HepG2 (cell line): ENCODE results near the gene FAM167B. TPM values are rescaled to one million over a fixed set of nuclear protein-coding genes. Genes with fewer than 3 reads are reported as not detected.

ENCODE experiments used
- ARHGAP35 ChIP-seq: sonication (generic); formaldehyde crosslinking; IDR thresholded peaks from 2 replicates; pipeline ENCODE4 v1.9.0; 2022; ENCODE audit warnings: mild to moderate bottlenecking, inconsistent platforms, moderate library complexity, missing genetic modification reagents, borderline replicate concordance
- BCL6 ChIP-seq: IDR thresholded peaks from 2 replicates; pipeline ENCODE4 v1.6.1; 2016; ENCODE audit warnings: missing genetic modification reagents, missing compliant biosample characterization
- CEBPB ChIP-seq: IDR thresholded peaks from 2 replicates; pipeline ENCODE4 v1.6.1; 2011; ENCODE audit warnings: low read depth, low read length, improper control_type of control experiment, borderline replicate concordance
- CHD4 ChIP-seq: fragments of 200-600 bp; sonication (generic); IDR thresholded peaks from 2 replicates; pipeline ENCODE4 v1.7.0; 2017; ENCODE audit warnings: mild to moderate bottlenecking, low read length, borderline replicate concordance
- ETV5 ChIP-seq: IDR thresholded peaks from 2 replicates; pipeline ENCODE4 v1.6.1; 2018; ENCODE audit warnings: missing biosample characterization, missing genetic modification reagents, inconsistent platforms, borderline replicate concordance
- FOXK2 ChIP-seq: fragments of 450-650 bp; IDR thresholded peaks from 2 replicates; pipeline ENCODE4 v1.6.1; 2016
- FOXP1 ChIP-seq, 2 experiments: fragments of 450-650 bp in 1 of 2; IDR thresholded peaks; 2 replicates each; pipeline ENCODE4 v1.6.1; 2017 to 2018; ENCODE audit warnings: antibody characterized with exemption in 1 of 2
- HMG20A ChIP-seq: IDR thresholded peaks from 2 replicates; pipeline ENCODE4 v1.6.1; 2016; ENCODE audit warnings: borderline replicate concordance
- HNRNPL ChIP-seq: fragments of 200-400 bp; formaldehyde crosslinking; IDR thresholded peaks from 2 replicates; pipeline ENCODE4 v1.6.1; 2017; ENCODE audit warnings: mild to moderate bottlenecking, low read depth, low read length
- KAT8 ChIP-seq: IDR thresholded peaks from 2 replicates; pipeline ENCODE4 v1.6.1; 2016; ENCODE audit warnings: missing genetic modification reagents, missing compliant biosample characterization
- LRRFIP1 ChIP-seq: sonication (generic); formaldehyde crosslinking; conservative IDR thresholded peaks from 2 replicates; pipeline ENCODE4 v1.4.0; 2020; ENCODE audit warnings: missing genetic modification reagents
- MEF2D ChIP-seq: sonication (generic); formaldehyde crosslinking; IDR thresholded peaks from 2 replicates; pipeline ENCODE4 v1.5.1; 2020; ENCODE audit warnings: mild to moderate bottlenecking, missing genetic modification reagents
- MEIS1 ChIP-seq: sonication (generic); formaldehyde crosslinking; IDR thresholded peaks from 2 replicates; pipeline ENCODE4 v1.9.0; 2021; ENCODE audit warnings: mild to moderate bottlenecking, missing genetic modification reagents, moderate library complexity, borderline replicate concordance
- NCOA1 ChIP-seq: sonication (generic); formaldehyde crosslinking; IDR thresholded peaks from 2 replicates; pipeline ENCODE4 v1.9.0; 2021; ENCODE audit warnings: missing genetic modification reagents
- NFATC3 ChIP-seq: sonication (generic); formaldehyde crosslinking; IDR thresholded peaks from 2 replicates; pipeline ENCODE4 v1.5.1; 2020; ENCODE audit warnings: mild to moderate bottlenecking, missing genetic modification reagents
- PAXIP1 ChIP-seq: sonication (generic); formaldehyde crosslinking; conservative IDR thresholded peaks from 2 replicates; pipeline ENCODE4 v1.4.0; 2020; ENCODE audit warnings: mild to moderate bottlenecking, missing genetic modification reagents, moderate library complexity
- RAD21 ChIP-seq: fragments of 450-650 bp; formaldehyde crosslinking; IDR thresholded peaks from 2 replicates; pipeline ENCODE4 v1.5.0; 2020; ENCODE audit warnings: mild to moderate bottlenecking
- SOX13 ChIP-seq, 3 experiments: fragments of 450-650 bp in 1 of 3; sonication (generic) in 1 of 3; formaldehyde crosslinking in 1 of 3; IDR thresholded peaks in 2 of 3; conservative IDR thresholded peaks in 1 of 3; 2 replicates each; pipeline versions ENCODE4 v1.5.0 to v1.6.1; 2016 to 2020; ENCODE audit warnings: antibody characterized with exemption in 1 of 3, mild to moderate bottlenecking in 1 of 3, missing compliant biosample characterization in 1 of 3, missing genetic modification reagents in 1 of 3, moderate library complexity in 1 of 3
- YY1 ChIP-seq: IDR thresholded peaks from 2 replicates; pipeline ENCODE4 v1.6.1; 2011; ENCODE audit warnings: low read length, low read depth, moderate library complexity, mild to moderate bottlenecking; ENCODE audit not compliant: insufficient read depth, insufficient replicate concordance
- ZNF263 ChIP-seq: sonication (generic); formaldehyde crosslinking; IDR thresholded peaks from 2 replicates; pipeline ENCODE4 v1.4.0; 2020; ENCODE audit warnings: missing genetic modification reagents
- ZNF296 ChIP-seq: sonication (generic); formaldehyde crosslinking; conservative IDR thresholded peaks from 2 replicates; pipeline ENCODE4 v1.5.0; 2020; ENCODE audit warnings: mild to moderate bottlenecking, missing genetic modification reagents
- polyA plus RNA-seq, 8 experiments: library from polyadenylated mRNA; depleted of rRNA in 3 of 8; stranded (reverse) in 7 of 8; unstranded in 1 of 8; fragments of >200 nt; fragmentation: Illumina TruSeq in 4 of 8; extraction: Trizol in 4 of 8; gene quantifications; 2 replicates each; pipeline versions ENCODE4 v1.2.1 to v1.2.3, GENCODE V29; 2011 to 2016; ENCODE audit warnings: low read depth in 4 of 8, missing spikeins in 1 of 8, mixed read lengths in 1 of 8; ENCODE audit not compliant: insufficient read depth in 1 of 8
- total RNA-seq, 5 experiments: library from RNA; depleted of rRNA; stranded (reverse); fragments of >200 nt; fragmentation: Illumina TruSeq; extraction: Trizol; gene quantifications; 2 replicates each; pipeline ENCODE4 v1.2.3, GENCODE V29; 2016; ENCODE audit warnings: low read depth in 1 of 5

The FAM167B gene
- total and polyA plus RNA-seq, 2 of the 13 experiments (the other 11 are each of a cell fraction or from before 2014, with no cell fraction given), result 0.15 to 0.70 TPM

GRCh38 chr1:32255072-32256071 lies 8.3 kb downstream of the FAM167B start (continued):
- peak; percentile 69 for TF ChIP-seq PAXIP1 (CRISPR knock-in tag)
- TF ChIP-seq YY1, result peak; percentile 79
- TF ChIP-seq HNRNPL, result no peak
- TF ChIP-seq ETV5, result peak; percentile 81; the same call in 1 of the 2 replicates
- TF ChIP-seq MEIS1 (CRISPR knock-in tag), result no peak
- peak; percentile 42; the same call in 1 of the 2 replicates for TF ChIP-seq HMG20A
- no peak for TF ChIP-seq NCOA1
- TF ChIP-seq ZNF263 (CRISPR knock-in tag), result no peak
- TF ChIP-seq BCL6 (CRISPR knock-in tag), result 0 out of 2 replicates have a peak, but pooled peaks have one; percentile 34
- TF ChIP-seq RAD21, result no peak
- no peak for TF ChIP-seq ZNF296 (CRISPR knock-in tag)
- peak; percentile 69; the same call in 1 of the 2 replicates for TF ChIP-seq KAT8 (CRISPR knock-in tag)
- TF ChIP-seq LRRFIP1 (CRISPR knock-in tag), result no peak
- no peak for TF ChIP-seq NFATC3
- peak; percentile 94; the same call in 1 of the 2 replicates for TF ChIP-seq CHD4
- 0 out of 2 replicates have a peak, but pooled peaks have one; percentile 22 for TF ChIP-seq MEF2D (CRISPR knock-in tag)
- 0 out of 2 replicates have a peak, but pooled peaks have one; percentile 23 for TF ChIP-seq FOXP1 (IDR thresholded peaks at IDR 0.05)
- peak; percentile 73 for TF ChIP-seq FOXP1 (CRISPR knock-in tag; IDR thresholded peaks at IDR 0.05)
- no peak for TF ChIP-seq ARHGAP35 (CRISPR knock-in tag)
- no peak for TF ChIP-seq SOX13 (IDR thresholded peaks at IDR 0.05)
- peak in 1 of 2 experiments; percentile 36; a peak in 1 of 4 replicates for TF ChIP-seq SOX13 (CRISPR knock-in tag; conservative IDR thresholded peaks at IDR 0.05 in 1 of 2, IDR thresholded peaks at IDR 0.05 in 1 of 2)
- peak; percentile 77; the same call in 1 of the 2 replicates for TF ChIP-seq FOXK2
- peak; percentile 69; the same call in 1 of the 2 replicates for TF ChIP-seq CEBPB
